Nephron progenitor cell (in vitro differentiated cells): ENCODE data around the gene FRZB.

Source experiments
- DNase-seq: peaks from one replicate; pipeline ENCODE4 v3.0.0; 2021
- H3K27ac Mint-ChIP-seq: 2 replicates; pipeline ENCODE4 v1.8.0; 2021; ENCODE audit warnings: mild to moderate bottlenecking, moderate library complexity, mixed read lengths
- H3K27me3 Mint-ChIP-seq: 2 replicates; pipeline ENCODE4 v1.8.0; 2021; ENCODE audit warnings: mild to moderate bottlenecking, low read depth, mixed read lengths; ENCODE audit not compliant: poor library complexity
- H3K36me3 Mint-ChIP-seq: 2 replicates; pipeline ENCODE4 v1.8.0; 2021; ENCODE audit warnings: low read depth, mixed read lengths
- H3K4me1 Mint-ChIP-seq: 2 replicates; pipeline ENCODE4 v1.8.0; 2021; ENCODE audit warnings: mixed read lengths
- H3K4me3 Mint-ChIP-seq: 2 replicates; pipeline ENCODE4 v1.8.0; 2021; ENCODE audit warnings: mild to moderate bottlenecking, moderate library complexity, mixed read lengths
- H3K9me3 Mint-ChIP-seq: 2 replicates; pipeline ENCODE4 v1.8.0; 2021; ENCODE audit warnings: mild to moderate bottlenecking, moderate library complexity, mixed read lengths
- CTCF ChIP-seq: fragments of 200-600 bp; sonication (generic); IDR thresholded peaks from 2 replicates; pipeline ENCODE4 v1.5.0; 2021; ENCODE audit warnings: antibody characterized with exemption

The FRZB gene

GRCh38 chr2:182911813-182912517 is 45.5 kb upstream of the FRZB start:
- H3K27me3 Mint-ChIP-seq = no peaks in the 10 kb centered on the region
- H3K9me3 Mint-ChIP-seq = peaks cover 19% of the 10 kb centered on the region
- no peak for DNase-seq
- TF ChIP-seq CTCF = no peak
- H3K27ac Mint-ChIP-seq = no peak overlapping the region
- H3K36me3 Mint-ChIP-seq = peaks cover 86% of the 10 kb centered on the region
- H3K4me3 Mint-ChIP-seq = no peak overlapping the region
- peaks cover 32% of the 10 kb centered on the region for H3K4me1 Mint-ChIP-seq

GRCh38 chr2:182910965-182911364 is 44.5 kb upstream of the FRZB start:
- Mint-ChIP-seq H3K4me3 (no peak overlapping the region), H3K4me1 (peaks cover 37% of the 10 kb centered on the region), H3K27me3 (no peaks in the 10 kb centered on the region), H3K36me3 (peaks cover 81% of the 10 kb centered on the region), H3K9me3 (peaks cover 14% of the 10 kb centered on the region), H3K27ac (peak overlapping the region; percentile 75)
- DNase-seq = no peak
- no peak for TF ChIP-seq CTCF

- Mint-ChIP-seq H3K9me3 (peaks cover 14% of the 10 kb centered on the region), H3K27ac (peak overlapping the region; percentile 98), H3K4me3 (peak overlapping the region; percentile 23), H3K27me3 (no peaks in the 10 kb centered on the region), H3K36me3 (peaks cover 57% of the 10 kb centered on the region), H3K4me1 (peaks cover 23% of the 10 kb centered on the region)
- TF ChIP-seq CTCF = no peak
- peak; percentile 8 for DNase-seq
Measured at GRCh38 chr2:182907081-182907830, 40.8 kb upstream of the FRZB start.

GRCh38 chr2:182906454-182906853 is 40.0 kb upstream of the FRZB start:
- H3K27ac Mint-ChIP-seq = no peak overlapping the region
- DNase-seq = no peak
- H3K27me3 Mint-ChIP-seq = no peaks in the 10 kb centered on the region
- peaks cover 14% of the 10 kb centered on the region for H3K9me3 Mint-ChIP-seq
- H3K4me3 Mint-ChIP-seq = no peak overlapping the region
- H3K36me3 Mint-ChIP-seq = peaks cover 52% of the 10 kb centered on the region
- H3K4me1 Mint-ChIP-seq = peaks cover 23% of the 10 kb centered on the region
- no peak for TF ChIP-seq CTCF

- H3K27me3 Mint-ChIP-seq = no peaks in the 10 kb centered on the region
- H3K9me3 Mint-ChIP-seq = peaks cover 14% of the 10 kb centered on the region
- no peak for TF ChIP-seq CTCF
- DNase-seq = no peak
- no peak overlapping the region for H3K27ac Mint-ChIP-seq
- peaks cover 26% of the 10 kb centered on the region for H3K4me1 Mint-ChIP-seq
- peaks cover 41% of the 10 kb centered on the region for H3K36me3 Mint-ChIP-seq
- H3K4me3 Mint-ChIP-seq = no peak overlapping the region
Measured at GRCh38 chr2:182904844-182905243, 38.4 kb upstream of the FRZB start.

- Mint-ChIP-seq H3K36me3 (peaks cover 28% of the 10 kb centered on the region), H3K27ac (peak overlapping the region; percentile 71), H3K27me3 (no peaks in the 10 kb centered on the region), H3K4me1 (peaks cover 28% of the 10 kb centered on the region), H3K9me3 (peaks cover 6% of the 10 kb centered on the region), H3K4me3 (no peak overlapping the region)
- no peak for DNase-seq
- TF ChIP-seq CTCF = no peak
Measured at GRCh38 chr2:182903566-182903965, 37.1 kb upstream of the FRZB start.
